IMR-90 (cell line): ENCODE results near the gene SLC35E3. TPM values are rescaled to one million over a fixed set of nuclear protein-coding genes. Genes with fewer than 3 reads are reported as not detected.
"Not testable (repeated sequence)": the region's sequence is repeated elsewhere in the genome, so short reads cannot be mapped to it uniquely, and the experiment has no call there.

Experiments used
- ATAC-seq: fragments of 200-7000 bp; cut with Tn5 transposase; 2 replicates; pipeline ENCODE4 v1.9.1; 2020; ENCODE audit warnings: low read depth, mild to moderate bottlenecking, moderate library complexity
- BruUV-seq: library from RNA; stranded (reverse); fragments of 400-500 nt; replicated peaks from 2 replicates; lab custom pipeline; 2021; lab: Mats Ljungman, UMichigan
- CTCF ChIA-PET: fragments of 300-600 bp; formaldehyde crosslinking; extraction: SDS; loops from one replicate; lab custom pipeline; 2021; ENCODE audit warnings: antibody characterized with exemption; lab: Yijun Ruan, JAX
- POLR2A ChIA-PET: fragments of 300-600 bp; sonication (Branson Sonifier 250); formaldehyde crosslinking; loops from one replicate; lab custom pipeline; 2022; ENCODE audit warnings: antibody characterized with exemption; ENCODE audit not compliant: unreplicated experiment; lab: Charles Lee
- DNase-seq: peaks from one replicate; pipeline ENCODE4 v3.0.0; 2013
- H2AFZ ChIP-seq: replicated peaks from 2 replicates; pipeline ENCODE3; 2013; ENCODE audit warnings: low read length, mild to moderate bottlenecking; ENCODE audit not compliant: poor library complexity
- H2AK5ac ChIP-seq: 2 replicates; pipeline ENCODE4 v1.6.1; 2013; ENCODE audit warnings: low read depth, low read length, inconsistent platforms
- H2AK9ac ChIP-seq: replicated peaks from 2 replicates; pipeline ENCODE3; 2013; ENCODE audit warnings: mild to moderate bottlenecking, low read depth, low read length, moderate library complexity; ENCODE audit not compliant: poor library complexity
- H2BK120ac ChIP-seq: 2 replicates; pipeline ENCODE4 v1.6.1; 2013; ENCODE audit warnings: low read depth, low read length, inconsistent platforms
- H2BK15ac ChIP-seq: 3 replicates; pipeline ENCODE4 v1.6.1; 2013; ENCODE audit warnings: low read depth, low read length, inconsistent platforms
- H2BK20ac ChIP-seq: 2 replicates; pipeline ENCODE4 v1.6.1; 2013; ENCODE audit warnings: low read depth, mild to moderate bottlenecking, inconsistent platforms, low read length, moderate library complexity
- H2BK5ac ChIP-seq: 2 replicates; pipeline ENCODE4 v1.6.1; 2013; ENCODE audit warnings: mild to moderate bottlenecking, low read depth, low read length, inconsistent platforms; ENCODE audit not compliant: poor library complexity, severe bottlenecking
- H3K14ac ChIP-seq: replicated peaks from 2 replicates; pipeline ENCODE4 v1.6.1; 2013; ENCODE audit warnings: low read depth, low read length, inconsistent platforms
- H3K18ac ChIP-seq: 2 replicates; pipeline ENCODE4 v1.6.1; 2013; ENCODE audit warnings: low read depth, low read length, control low read depth
- H3K23ac ChIP-seq: 2 replicates; pipeline ENCODE4 v1.6.1; 2013; ENCODE audit warnings: low read depth, low read length, inconsistent platforms
- H3K27ac ChIP-seq: 2 replicates; pipeline ENCODE4 v1.5.1; 2013; ENCODE audit warnings: mild to moderate bottlenecking, control low read depth, low read length; ENCODE audit not compliant: insufficient read depth
- H3K27me3 ChIP-seq: 2 replicates; pipeline ENCODE4 v1.6.1; 2013; ENCODE audit warnings: low read length; ENCODE audit not compliant: control insufficient read depth, insufficient read depth
- H3K36me3 ChIP-seq: 2 replicates; pipeline ENCODE4 v1.6.1; 2013; ENCODE audit warnings: low read length, mixed read lengths; ENCODE audit not compliant: control insufficient read depth, insufficient read depth
- H3K4ac ChIP-seq: 2 replicates; pipeline ENCODE4 v1.6.1; 2013; ENCODE audit warnings: low read depth, low read length, inconsistent platforms
- H3K4me1 ChIP-seq: 2 replicates; pipeline ENCODE4 v1.6.1; 2013; ENCODE audit warnings: low read length, mixed read lengths; ENCODE audit not compliant: control insufficient read depth, insufficient read depth
- H3K4me2 ChIP-seq: 2 replicates; pipeline ENCODE4 v1.6.1; 2013; ENCODE audit warnings: low read depth, mild to moderate bottlenecking, control low read depth, low read length, moderate library complexity
- H3K4me3 ChIP-seq: 2 replicates; pipeline ENCODE4 v1.5.1; 2013; ENCODE audit warnings: low read depth, mild to moderate bottlenecking, control low read depth, low read length, moderate library complexity; ENCODE audit not compliant: insufficient read depth
- H3K56ac ChIP-seq: 2 replicates; pipeline ENCODE4 v1.6.1; 2013; ENCODE audit warnings: low read length, inconsistent platforms; ENCODE audit not compliant: insufficient read depth; ENCODE audit errors: extremely low read depth
- H3K79me1 ChIP-seq, 2 experiments: 2 replicates each; pipeline ENCODE4 v1.6.1; 2013; ENCODE audit warnings: low read length in 2 of 2, inconsistent platforms in 1 of 2, low read depth in 1 of 2
- H3K9ac ChIP-seq: 2 replicates; pipeline ENCODE4 v1.6.1; 2013; ENCODE audit warnings: low read depth, low read length, control low read depth
- H3K9me1 ChIP-seq: 2 replicates; pipeline ENCODE4 v1.6.1; 2013; ENCODE audit warnings: low read length, inconsistent platforms; ENCODE audit not compliant: insufficient read depth
- H3K9me3 ChIP-seq: 2 replicates; pipeline ENCODE4 v1.6.1; 2013; ENCODE audit warnings: low read length; ENCODE audit not compliant: control insufficient read depth, insufficient read depth
- H4K20me1 ChIP-seq: 2 replicates; pipeline ENCODE4 v1.6.1; 2013; ENCODE audit warnings: low read length, inconsistent platforms; ENCODE audit not compliant: insufficient read depth
- H4K5ac ChIP-seq: 2 replicates; pipeline ENCODE4 v1.6.1; 2013; ENCODE audit warnings: mild to moderate bottlenecking, low read depth, low read length, control low read depth
- H4K8ac ChIP-seq, 2 experiments: 2 replicates each; pipeline ENCODE4 v1.6.1; 2013; ENCODE audit warnings: low read depth in 2 of 2, low read length in 2 of 2, control low read depth in 1 of 2, inconsistent platforms in 1 of 2
- H4K91ac ChIP-seq: 2 replicates; pipeline ENCODE4 v1.6.1; 2013; ENCODE audit warnings: low read depth, low read length, inconsistent platforms; ENCODE audit not compliant: insufficient read depth
- RAD21 ChIP-seq: IDR thresholded peaks from 2 replicates; pipeline ENCODE4 v1.6.1; 2012; ENCODE audit warnings: low read length, improper control_type of control experiment
- WGBS, 2 experiments: methylation state at CpG; one replicate each; pipeline versions ENCODE4 v1.1.5 to v1.1.7; 2013; ENCODE audit warnings: missing lambda C conversion rate in 2 of 2; ENCODE audit not compliant: insufficient read length in 1 of 2; ENCODE audit errors: extremely low coverage in 2 of 2; 5-methylcytosine and 5-hydroxymethylcytosine counted together
- dilution Hi-C: fragments of 300-500 bp; cut with HindIII; formaldehyde crosslinking; loops from one replicate; pipeline ENCODE4 v1.14.3; 2018; ENCODE audit warnings: low sequenced_read_pairs; ENCODE audit not compliant: unreplicated experiment
- in situ Hi-C: fragments of 300-500 bp; cut with MboI; formaldehyde crosslinking; loops from 3 replicates; pipeline ENCODE4 v1.14.3; 2019; ENCODE audit warnings: low sequenced_read_pairs, inconsistent platforms, mixed read lengths
- intact Hi-C: fragments of 100-400 bp; cut with micrococcal nuclease; formaldehyde crosslinking; loops from 2 replicates; pipeline ENCODE4 v1.10.0; 2022
- polyA plus RNA-seq, 3 experiments: library from polyadenylated mRNA; depleted of rRNA; stranded (reverse); fragments of >200 nt; gene quantifications; 2 replicates each; pipeline ENCODE4 v1.2.3, GENCODE V29; 2012; ENCODE audit warnings: low replicate concordance in 1 of 3
- total RNA-seq: library from RNA; depleted of rRNA; stranded (reverse); fragments of >200 nt; gene quantifications from 2 replicates; pipeline ENCODE4 v1.2.3, GENCODE V29; 2012

The SLC35E3 gene
- total and polyA plus RNA-seq, 2 of the 4 experiments (the other 2 are of a cell fraction) = 3.6 to 5.1 TPM

GRCh38 chr12:68815928-68816800, 70.2 kb downstream of the SLC35E3 start:
- H2BK5ac ChIP-seq = no peak overlapping the region
- H2BK120ac ChIP-seq = no peak overlapping the region
- H4K91ac ChIP-seq = no peak overlapping the region
- no TSS peak for BruUV-seq
- H3K18ac ChIP-seq = no peak overlapping the region
- no peak overlapping the region for H3K4me3 ChIP-seq
- no peak overlapping the region for H4K5ac ChIP-seq
- H3K36me3 ChIP-seq = peaks cover 59% of the 10 kb centered on the region
- peaks cover under 1% of the 10 kb centered on the region; the same call in 1 of the 2 replicates for H3K9me1 ChIP-seq
- H4K20me1 ChIP-seq = peaks cover 61% of the 10 kb centered on the region
- H3K23ac ChIP-seq = no peak overlapping the region
- POLR2A ChIA-PET = interaction anchor here (0.6 to 1.3 kb wide), 3 partner anchors 7 to 195 kb away, joined by 3 to 4 read pairs (median 3); no protein-coding TSS in a partner anchor
- no peak overlapping the region for H4K8ac ChIP-seq
- no peak overlapping the region for H3K9ac ChIP-seq
- H3K27ac ChIP-seq = no peak overlapping the region
- no peaks in the 10 kb centered on the region for H3K9me3 ChIP-seq
- no peak overlapping the region for H3K4ac ChIP-seq
- in situ Hi-C loops (no loop called here), intact Hi-C loops (no loop called here), dilution Hi-C loops (no loop called here)
- WGBS, 2 experiments = no CpG with 5 or more reads among the region's 8 CpGs
- CTCF ChIA-PET = interaction anchor here (0.6 to 1.2 kb wide), 3 partner anchors 14 to 466 kb away, joined by 3 to 4 read pairs (median 4); no protein-coding TSS in a partner anchor
- no peak for TF ChIP-seq RAD21
- no peak overlapping the region for H2AK9ac ChIP-seq
- H3K56ac ChIP-seq = no peak overlapping the region
- no peak overlapping the region for H2BK20ac ChIP-seq
- peaks cover 2% of the 10 kb centered on the region; the same call in 1 of the 2 replicates for H3K4me1 ChIP-seq
- no peak overlapping the region for H3K14ac ChIP-seq
- H3K27me3 ChIP-seq = no peaks in the 10 kb centered on the region
- no peak overlapping the region for H2AK5ac ChIP-seq
- DNase-seq (no peak), ATAC-seq (no peak)
- H3K4me2 ChIP-seq = no peak overlapping the region
- no peak overlapping the region for H2AFZ ChIP-seq
- peaks cover 30 to 32% of the 10 kb centered on the region in 2 experiments for H3K79me1 ChIP-seq
- no peak overlapping the region for H2BK15ac ChIP-seq

- H3K36me3 ChIP-seq = peaks cover 59% of the 10 kb centered on the region
- ATAC-seq, H3K56ac ChIP-seq, H3K9ac ChIP-seq, H3K14ac ChIP-seq, H4K5ac ChIP-seq, H3K9me3 ChIP-seq, H2AFZ ChIP-seq, H3K4me1 ChIP-seq, H2AK9ac ChIP-seq, H3K23ac ChIP-seq, BruUV-seq, H4K91ac ChIP-seq, H3K4ac ChIP-seq, H3K9me1 ChIP-seq, H3K18ac ChIP-seq, intact Hi-C loops, H2BK5ac ChIP-seq, DNase-seq, H3K27me3 ChIP-seq, H2AK5ac ChIP-seq, H2BK120ac ChIP-seq, H2BK20ac ChIP-seq, POLR2A ChIA-PET, H3K4me2 ChIP-seq, H3K4me3 ChIP-seq, dilution Hi-C loops, H4K8ac ChIP-seq, H2BK15ac ChIP-seq, in situ Hi-C loops, H3K27ac ChIP-seq, CTCF ChIA-PET: not testable (repeated sequence)
- no CpG with 5 or more reads among the region's 13 CpGs for WGBS, 2 experiments
- H3K79me1 ChIP-seq = peaks cover 32 to 35% of the 10 kb centered on the region in 2 experiments
- peaks cover 56% of the 10 kb centered on the region for H4K20me1 ChIP-seq
Measured at GRCh38 chr12:68819481-68819880, 73.5 kb downstream of the SLC35E3 start.
